Esophagus muscularis mucosa (tissue), 4 donors: Measurements from ENCODE around the gene SEC16A.

Source experiments
- EP300 ChIP-seq: sonication (generic); formaldehyde crosslinking; IDR thresholded peaks from one replicate; pipeline ENCODE4 v1.6.1; 2017; ENCODE audit warnings: antibody characterized with exemption
- POLR2A ChIP-seq: fragments of 450-650 bp; IDR thresholded peaks from one replicate; pipeline ENCODE4 v1.6.1; 2017; ENCODE audit warnings: antibody characterized with exemption, moderate library complexity, mild to moderate bottlenecking, low read depth
- POLR2AphosphoS5 ChIP-seq, 2 donors: sonication (generic); formaldehyde crosslinking; IDR thresholded peaks; one replicate each; pipeline ENCODE4 v1.6.1; 2017; ENCODE audit warnings: antibody characterized with exemption in 2 of 2
- TF ChIP-seq, protein P1 (sequence below), 3 experiments: fragments of 200-600 bp in 2 of 3; fragments of 450-650 bp in 1 of 3; sonication (generic) in 2 of 3; IDR thresholded peaks; one replicate each; pipeline ENCODE4 v1.5.1; 2017 to 2019; ENCODE audit warnings: antibody characterized with exemption in 3 of 3, mild to moderate bottlenecking in 2 of 3, moderate library complexity in 1 of 3

DNA sequence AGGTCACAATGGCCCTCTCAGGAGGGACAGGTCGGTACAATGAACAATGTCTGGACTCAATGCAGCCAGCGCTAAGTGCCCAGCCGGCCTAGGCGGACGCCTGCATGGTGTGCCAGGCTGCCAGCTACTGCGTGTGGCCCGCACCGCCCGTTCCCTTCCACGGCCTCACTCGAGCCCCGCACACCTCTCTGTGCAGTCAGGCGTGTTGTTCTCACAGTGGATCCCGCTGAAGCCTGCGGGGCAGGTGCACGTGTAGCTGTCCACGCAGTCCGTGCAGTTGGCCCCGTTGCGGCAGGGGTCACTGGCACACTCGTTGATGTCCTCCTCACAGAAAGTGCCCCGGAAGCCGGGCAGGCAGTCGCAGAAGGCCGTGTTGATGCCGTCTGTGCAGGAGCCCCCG lies 26.7 kb upstream of the SEC16A start:
- TF ChIP-seq, protein P1, sequence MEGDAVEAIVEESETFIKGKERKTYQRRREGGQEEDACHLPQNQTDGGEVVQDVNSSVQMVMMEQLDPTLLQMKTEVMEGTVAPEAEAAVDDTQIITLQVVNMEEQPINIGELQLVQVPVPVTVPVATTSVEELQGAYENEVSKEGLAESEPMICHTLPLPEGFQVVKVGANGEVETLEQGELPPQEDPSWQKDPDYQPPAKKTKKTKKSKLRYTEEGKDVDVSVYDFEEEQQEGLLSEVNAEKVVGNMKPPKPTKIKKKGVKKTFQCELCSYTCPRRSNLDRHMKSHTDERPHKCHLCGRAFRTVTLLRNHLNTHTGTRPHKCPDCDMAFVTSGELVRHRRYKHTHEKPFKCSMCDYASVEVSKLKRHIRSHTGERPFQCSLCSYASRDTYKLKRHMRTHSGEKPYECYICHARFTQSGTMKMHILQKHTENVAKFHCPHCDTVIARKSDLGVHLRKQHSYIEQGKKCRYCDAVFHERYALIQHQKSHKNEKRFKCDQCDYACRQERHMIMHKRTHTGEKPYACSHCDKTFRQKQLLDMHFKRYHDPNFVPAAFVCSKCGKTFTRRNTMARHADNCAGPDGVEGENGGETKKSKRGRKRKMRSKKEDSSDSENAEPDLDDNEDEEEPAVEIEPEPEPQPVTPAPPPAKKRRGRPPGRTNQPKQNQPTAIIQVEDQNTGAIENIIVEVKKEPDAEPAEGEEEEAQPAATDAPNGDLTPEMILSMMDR (IDR thresholded peaks at IDR 0.05), result no peak
- TF ChIP-seq POLR2AphosphoS5 (IDR thresholded peaks at IDR 0.05) (no peak), POLR2A (no peak), EP300 (no peak)
